Measurements from ENCODE around the gene RUSF1.

DNA sequence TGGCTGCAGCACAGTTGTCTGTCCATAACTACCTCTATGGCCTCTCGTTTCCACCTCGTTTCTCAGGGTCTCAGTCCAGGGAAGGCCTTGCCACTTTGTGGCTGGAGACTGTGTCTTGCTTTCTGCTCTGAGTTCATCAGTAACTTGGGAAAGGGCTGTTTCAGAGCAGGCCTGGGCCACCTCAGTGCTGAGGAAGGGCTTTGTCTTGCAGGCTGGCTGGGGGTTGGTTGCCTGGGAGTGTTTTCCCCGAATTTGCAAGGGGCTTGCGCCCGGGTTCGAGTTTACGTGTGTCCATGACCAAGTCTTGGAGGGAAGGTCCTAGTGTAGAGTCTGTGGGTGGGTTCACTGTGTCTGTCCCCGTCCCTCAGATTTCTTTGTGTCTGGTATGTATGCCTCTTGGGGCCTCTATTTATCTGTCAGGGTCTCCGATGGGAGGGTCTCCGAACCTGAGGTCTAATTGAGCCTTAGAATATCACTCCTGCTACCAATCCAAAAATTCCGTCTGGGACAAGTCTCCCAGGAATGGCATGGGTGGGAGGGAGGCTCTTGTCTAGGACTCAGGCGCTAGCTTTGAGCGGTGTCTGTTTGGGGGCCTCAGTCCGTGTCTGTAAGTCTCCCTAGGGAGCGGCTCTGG is 36.8 kb downstream of the RUSF1 start:
- TF ChIP-seq EP300 (IDR thresholded peaks at IDR 0.05; ENCODE audit: borderline replicate concordance) (no peak), NFIC (IDR thresholded peaks at IDR 0.05) (no peak)

All from Ishikawa (cell line).